WTC11 (cell line): ENCODE data around the gene GGA3. TPM values are rescaled to one million over a fixed set of nuclear protein-coding genes. Genes with fewer than 3 reads are reported as not detected.

Experiments used
- ATAC-seq: fragments of 200-7000 bp; cut with Tn5 transposase; 2 replicates; pipeline ENCODE4 v1.10.0; 2021; ENCODE audit warnings: mild to moderate bottlenecking, moderate library complexity
- CTCF ChIA-PET: fragments of 300-600 bp; sonication (Branson Sonifier 250); formaldehyde crosslinking; loops from one replicate; lab custom pipeline; 2021; ENCODE audit warnings: antibody characterized with exemption; lab: Charles Lee
- POLR2A ChIA-PET: fragments of 350-600 bp; sonication (Branson Sonifier 250); formaldehyde crosslinking; loops from one replicate; lab custom pipeline; 2021; ENCODE audit warnings: antibody characterized with exemption; lab: Charles Lee
- DNase-seq: peaks from one replicate; pipeline ENCODE4 v3.0.0; 2021; ENCODE audit warnings: low spot score
- H3K27ac Mint-ChIP-seq: 2 replicates; pipeline ENCODE4 v1.8.0; 2021; ENCODE audit warnings: mixed read lengths
- H3K27me3 Mint-ChIP-seq: 2 replicates; pipeline ENCODE4 v1.8.0; 2021; ENCODE audit warnings: low read depth, mild to moderate bottlenecking, moderate library complexity, mixed read lengths
- H3K36me3 Mint-ChIP-seq: 2 replicates; pipeline ENCODE4 v1.8.0; 2021; ENCODE audit warnings: mixed read lengths
- H3K4me1 Mint-ChIP-seq: 2 replicates; pipeline ENCODE4 v1.8.0; 2022; ENCODE audit warnings: mixed read lengths
- H3K4me3 Mint-ChIP-seq: 2 replicates; pipeline ENCODE4 v1.8.0; 2021; ENCODE audit warnings: mild to moderate bottlenecking, moderate library complexity, mixed read lengths
- H3K9me3 Mint-ChIP-seq: 2 replicates; pipeline ENCODE4 v1.8.0; 2021; ENCODE audit warnings: mixed read lengths
- ATF1 ChIP-seq: sonication (generic); formaldehyde crosslinking; IDR thresholded peaks from 2 replicates; pipeline ENCODE4 v1.8.1; 2023; ENCODE audit warnings: mild to moderate bottlenecking, moderate library complexity, missing genetic modification reagents
- CREM ChIP-seq: sonication (generic); formaldehyde crosslinking; IDR thresholded peaks from 2 replicates; pipeline ENCODE4 v1.8.1; 2022; ENCODE audit warnings: mild to moderate bottlenecking, missing genetic modification reagents, moderate library complexity
- FOXK1 ChIP-seq: sonication (generic); formaldehyde crosslinking; IDR thresholded peaks from 2 replicates; pipeline ENCODE4 v1.8.0; 2022; ENCODE audit warnings: mild to moderate bottlenecking, moderate library complexity, missing genetic modification reagents
- GRHL2 ChIP-seq: fragments of 250-450 bp; sonication (Bioruptor Pico); IDR thresholded peaks from 2 replicates; pipeline ENCODE4 v1.8.0; 2022; ENCODE audit warnings: mild to moderate bottlenecking, moderate library complexity; ENCODE audit not compliant: insufficient replicate concordance, severe bottlenecking
- GTF2I ChIP-seq: fragments of 250-450 bp; sonication (Bioruptor Pico); conservative IDR thresholded peaks from 2 replicates; pipeline ENCODE4 v1.4.0; 2021; ENCODE audit warnings: mild to moderate bottlenecking
- IRF2 ChIP-seq: sonication (generic); formaldehyde crosslinking; IDR thresholded peaks from 2 replicates; pipeline ENCODE4 v1.8.0; 2022; ENCODE audit warnings: low read depth, missing genetic modification reagents, borderline replicate concordance
- NFATC4 ChIP-seq: fragments of 250-450 bp; sonication (Bioruptor Pico); IDR thresholded peaks from 2 replicates; pipeline ENCODE4 v1.9.0; 2021; ENCODE audit warnings: mild to moderate bottlenecking
- NFE2L1 ChIP-seq: sonication (generic); formaldehyde crosslinking; IDR thresholded peaks from 2 replicates; pipeline ENCODE4 v1.8.1; 2023; ENCODE audit warnings: missing genetic modification reagents
- NR1H2 ChIP-seq: sonication (generic); formaldehyde crosslinking; IDR thresholded peaks from 2 replicates; pipeline ENCODE4 v1.9.0; 2021; ENCODE audit warnings: mild to moderate bottlenecking, moderate library complexity, missing genetic modification reagents
- NR2C2 ChIP-seq: sonication (generic); formaldehyde crosslinking; IDR thresholded peaks from 2 replicates; pipeline ENCODE4 v1.8.0; 2022; ENCODE audit warnings: mild to moderate bottlenecking, missing genetic modification reagents
- TEAD4 ChIP-seq: sonication (generic); formaldehyde crosslinking; IDR thresholded peaks from 2 replicates; pipeline ENCODE4 v1.8.0; 2022; ENCODE audit warnings: mild to moderate bottlenecking, missing genetic modification reagents
- ZNF263 ChIP-seq: sonication (generic); formaldehyde crosslinking; IDR thresholded peaks from 2 replicates; pipeline ENCODE4 v1.8.1; 2022; ENCODE audit warnings: low read depth, mild to moderate bottlenecking, moderate library complexity, missing genetic modification reagents
- ZNF317 ChIP-seq: sonication (generic); formaldehyde crosslinking; IDR thresholded peaks from 2 replicates; pipeline ENCODE4 v1.8.1; 2023; ENCODE audit warnings: low read depth, mild to moderate bottlenecking, moderate library complexity, missing genetic modification reagents, borderline replicate concordance
- ZNF396 ChIP-seq: fragments of 250-450 bp; sonication (Bioruptor Pico); IDR thresholded peaks from 2 replicates; pipeline ENCODE4 v1.8.0; 2021; ENCODE audit warnings: mild to moderate bottlenecking, moderate library complexity, borderline replicate concordance
- total RNA-seq: library from RNA; stranded (reverse); gene quantifications from 3 replicates; pipeline ENCODE4 v1.2.3, GENCODE V29; 2021
- TF ChIP-seq, protein P1 (sequence below): sonication (generic); formaldehyde crosslinking; IDR thresholded peaks from 2 replicates; pipeline ENCODE4 v1.8.0; 2023; ENCODE audit warnings: mild to moderate bottlenecking, missing genetic modification reagents
- TF ChIP-seq, protein P2 (sequence below): sonication (generic); formaldehyde crosslinking; IDR thresholded peaks from 2 replicates; pipeline ENCODE4 v1.8.0; 2023; ENCODE audit warnings: missing genetic modification reagents
- TF ChIP-seq, protein P3 (sequence below): sonication (generic); formaldehyde crosslinking; IDR thresholded peaks from 2 replicates; pipeline ENCODE4 v1.8.0; 2022; ENCODE audit warnings: mild to moderate bottlenecking, missing genetic modification reagents
- TF ChIP-seq, protein P4 (sequence below): sonication (generic); formaldehyde crosslinking; IDR thresholded peaks from 2 replicates; pipeline ENCODE4 v1.8.1; 2022; ENCODE audit warnings: mild to moderate bottlenecking, moderate library complexity, missing genetic modification reagents
- TF ChIP-seq, protein P5 (sequence below): fragments of 250-450 bp; sonication (Bioruptor Pico); IDR thresholded peaks from 2 replicates; pipeline ENCODE4 v1.8.0; 2021; ENCODE audit warnings: mild to moderate bottlenecking
- TF ChIP-seq, protein P6 (sequence below): fragments of 250-450 bp; sonication (Bioruptor Pico); conservative IDR thresholded peaks from 2 replicates; pipeline ENCODE4 v1.9.0; 2021; ENCODE audit warnings: mild to moderate bottlenecking
- TF ChIP-seq, protein P7 (sequence below): fragments of 250-450 bp; sonication (Bioruptor Pico); IDR thresholded peaks from 2 replicates; pipeline ENCODE4 v1.9.0; 2021; ENCODE audit warnings: moderate library complexity, mild to moderate bottlenecking, inconsistent platforms, borderline replicate concordance

The GGA3 gene
- total RNA-seq, 1 experiment from 2014 or later, result 66.9 TPM

DNA sequence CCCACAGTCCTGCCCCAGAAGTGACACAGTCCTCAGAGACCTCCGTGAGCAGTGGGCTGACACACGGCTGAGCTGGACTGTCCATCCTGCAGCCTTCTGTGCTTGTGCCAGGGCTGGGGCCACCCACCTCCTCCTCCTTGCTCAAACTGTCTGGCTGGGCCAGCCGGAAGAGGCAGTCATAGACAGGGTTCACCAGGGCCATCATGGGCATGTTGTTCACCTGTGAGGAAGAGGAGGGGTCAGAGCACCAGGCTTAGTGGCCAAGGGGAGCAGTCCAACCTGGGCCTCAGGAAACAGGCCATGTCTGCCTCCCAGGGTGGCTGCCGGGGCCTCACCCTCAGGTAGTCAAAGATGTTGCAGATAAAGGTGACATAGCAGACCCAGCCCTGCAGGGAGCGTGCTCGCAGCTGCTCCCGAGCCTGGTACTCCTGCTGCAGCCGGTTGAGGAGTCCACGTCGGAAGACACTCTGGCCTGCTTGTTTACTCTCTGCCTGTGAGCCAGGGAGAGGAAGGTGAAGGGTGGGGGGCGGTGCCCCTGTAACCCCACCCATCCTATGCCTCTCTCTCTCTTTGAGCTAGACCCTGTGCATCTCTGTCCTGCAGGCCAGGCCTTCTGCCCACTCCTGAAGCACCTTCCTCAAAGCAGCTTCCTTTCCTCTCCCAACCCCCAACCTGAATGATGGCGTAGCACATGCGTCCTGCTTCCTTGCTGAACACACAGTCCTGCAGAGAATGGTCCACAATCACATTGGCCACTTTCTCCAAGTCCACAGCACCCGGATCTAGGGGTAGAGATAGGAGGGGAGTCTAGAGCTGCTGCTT is 6.2 kb upstream of the GGA3 start:
- ChIA-PET CTCF (interaction anchor here (0.7 to 8.7 kb wide), 8 partner anchors 11 to 249 kb away, joined by 3 to 155 read pairs (median 5); partner anchors contain the start of genes SLC25A19 and TSEN54), POLR2A (interaction anchor here (0.9 to 1.4 kb wide), 2 partner anchors 22 to 27 kb away, joined by 3 to 7 read pairs; partner anchors contain the start of gene SLC25A19)
- DNase-seq, result peak; percentile 78
- H3K4me1 Mint-ChIP-seq, result peaks cover 21% of the 10 kb centered on the region
- TF ChIP-seq, protein P1, sequence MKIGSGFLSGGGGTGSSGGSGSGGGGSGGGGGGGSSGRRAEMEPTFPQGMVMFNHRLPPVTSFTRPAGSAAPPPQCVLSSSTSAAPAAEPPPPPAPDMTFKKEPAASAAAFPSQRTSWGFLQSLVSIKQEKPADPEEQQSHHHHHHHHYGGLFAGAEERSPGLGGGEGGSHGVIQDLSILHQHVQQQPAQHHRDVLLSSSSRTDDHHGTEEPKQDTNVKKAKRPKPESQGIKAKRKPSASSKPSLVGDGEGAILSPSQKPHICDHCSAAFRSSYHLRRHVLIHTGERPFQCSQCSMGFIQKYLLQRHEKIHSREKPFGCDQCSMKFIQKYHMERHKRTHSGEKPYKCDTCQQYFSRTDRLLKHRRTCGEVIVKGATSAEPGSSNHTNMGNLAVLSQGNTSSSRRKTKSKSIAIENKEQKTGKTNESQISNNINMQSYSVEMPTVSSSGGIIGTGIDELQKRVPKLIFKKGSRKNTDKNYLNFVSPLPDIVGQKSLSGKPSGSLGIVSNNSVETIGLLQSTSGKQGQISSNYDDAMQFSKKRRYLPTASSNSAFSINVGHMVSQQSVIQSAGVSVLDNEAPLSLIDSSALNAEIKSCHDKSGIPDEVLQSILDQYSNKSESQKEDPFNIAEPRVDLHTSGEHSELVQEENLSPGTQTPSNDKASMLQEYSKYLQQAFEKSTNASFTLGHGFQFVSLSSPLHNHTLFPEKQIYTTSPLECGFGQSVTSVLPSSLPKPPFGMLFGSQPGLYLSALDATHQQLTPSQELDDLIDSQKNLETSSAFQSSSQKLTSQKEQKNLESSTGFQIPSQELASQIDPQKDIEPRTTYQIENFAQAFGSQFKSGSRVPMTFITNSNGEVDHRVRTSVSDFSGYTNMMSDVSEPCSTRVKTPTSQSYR, result 0 out of 2 replicates have a peak, but pooled peaks have one; percentile 64
- TF ChIP-seq NFE2L1 (CRISPR knock-in tag) (0 out of 2 replicates have a peak, but pooled peaks have one; percentile 10), ATF1 (CRISPR knock-in tag) (0 out of 2 replicates have a peak, but pooled peaks have one; percentile 34), NFATC4 (CRISPR knock-in tag) (no peak), CREM (CRISPR knock-in tag) (0 out of 2 replicates have a peak, but pooled peaks have one; percentile 48), FOXK1 (peak; percentile 83; the same call in 1 of the 2 replicates), ZNF396 (no peak)
- TF ChIP-seq, protein P2, sequence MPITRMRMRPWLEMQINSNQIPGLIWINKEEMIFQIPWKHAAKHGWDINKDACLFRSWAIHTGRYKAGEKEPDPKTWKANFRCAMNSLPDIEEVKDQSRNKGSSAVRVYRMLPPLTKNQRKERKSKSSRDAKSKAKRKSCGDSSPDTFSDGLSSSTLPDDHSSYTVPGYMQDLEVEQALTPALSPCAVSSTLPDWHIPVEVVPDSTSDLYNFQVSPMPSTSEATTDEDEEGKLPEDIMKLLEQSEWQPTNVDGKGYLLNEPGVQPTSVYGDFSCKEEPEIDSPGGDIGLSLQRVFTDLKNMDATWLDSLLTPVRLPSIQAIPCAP, result no peak
- TF ChIP-seq, protein P3, sequence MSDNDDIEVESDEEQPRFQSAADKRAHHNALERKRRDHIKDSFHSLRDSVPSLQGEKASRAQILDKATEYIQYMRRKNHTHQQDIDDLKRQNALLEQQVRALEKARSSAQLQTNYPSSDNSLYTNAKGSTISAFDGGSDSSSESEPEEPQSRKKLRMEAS (CRISPR knock-in tag), result peak; percentile 49; the same call in 1 of the 2 replicates
- TF ChIP-seq, protein P4, sequence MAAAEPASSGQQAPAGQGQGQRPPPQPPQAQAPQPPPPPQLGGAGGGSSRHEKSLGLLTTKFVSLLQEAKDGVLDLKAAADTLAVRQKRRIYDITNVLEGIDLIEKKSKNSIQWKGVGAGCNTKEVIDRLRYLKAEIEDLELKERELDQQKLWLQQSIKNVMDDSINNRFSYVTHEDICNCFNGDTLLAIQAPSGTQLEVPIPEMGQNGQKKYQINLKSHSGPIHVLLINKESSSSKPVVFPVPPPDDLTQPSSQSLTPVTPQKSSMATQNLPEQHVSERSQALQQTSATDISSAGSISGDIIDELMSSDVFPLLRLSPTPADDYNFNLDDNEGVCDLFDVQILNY (CRISPR knock-in tag), result 0 out of 2 replicates have a peak, but pooled peaks have one; percentile 41
- peak overlapping the region; percentile 82 for H3K27ac Mint-ChIP-seq
- peak; percentile 68 for ATAC-seq
- peaks cover 35% of the 10 kb centered on the region for H3K36me3 Mint-ChIP-seq
- H3K9me3 Mint-ChIP-seq, result no peaks in the 10 kb centered on the region
- H3K27me3 Mint-ChIP-seq, result no peaks in the 10 kb centered on the region
- no peak overlapping the region for H3K4me3 Mint-ChIP-seq

DNA sequence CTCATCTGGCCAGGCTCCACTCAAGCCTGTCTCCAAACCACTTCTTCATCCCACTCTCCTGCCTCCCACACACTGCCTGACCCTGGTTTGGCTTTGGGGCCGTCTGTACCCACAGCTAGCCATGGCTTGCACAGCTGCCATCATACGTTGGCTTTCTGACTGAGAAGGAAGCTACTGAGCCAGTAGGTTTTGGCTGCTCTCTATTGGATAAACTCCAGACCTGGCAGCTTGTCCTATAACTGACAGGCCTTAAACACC is 5.7 kb upstream of the GGA3 start:
- DNase-seq, result no peak
- POLR2A ChIA-PET, result interaction anchor here (0.9 to 1.4 kb wide), 2 partner anchors 22 to 26 kb away, joined by 3 to 7 read pairs; partner anchors contain the start of gene SLC25A19
- TF ChIP-seq IRF2 (no peak), TEAD4 (no peak), NR2C2 (CRISPR knock-in tag) (no peak), ZNF263 (CRISPR knock-in tag) (no peak), ZNF317 (CRISPR knock-in tag) (no peak), GTF2I (CRISPR knock-in tag) (no peak), GRHL2 (CRISPR knock-in tag) (no peak), NR1H2 (CRISPR knock-in tag) (no peak)
- TF ChIP-seq, protein P5, sequence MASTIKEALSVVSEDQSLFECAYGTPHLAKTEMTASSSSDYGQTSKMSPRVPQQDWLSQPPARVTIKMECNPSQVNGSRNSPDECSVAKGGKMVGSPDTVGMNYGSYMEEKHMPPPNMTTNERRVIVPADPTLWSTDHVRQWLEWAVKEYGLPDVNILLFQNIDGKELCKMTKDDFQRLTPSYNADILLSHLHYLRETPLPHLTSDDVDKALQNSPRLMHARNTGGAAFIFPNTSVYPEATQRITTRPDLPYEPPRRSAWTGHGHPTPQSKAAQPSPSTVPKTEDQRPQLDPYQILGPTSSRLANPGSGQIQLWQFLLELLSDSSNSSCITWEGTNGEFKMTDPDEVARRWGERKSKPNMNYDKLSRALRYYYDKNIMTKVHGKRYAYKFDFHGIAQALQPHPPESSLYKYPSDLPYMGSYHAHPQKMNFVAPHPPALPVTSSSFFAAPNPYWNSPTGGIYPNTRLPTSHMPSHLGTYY (CRISPR knock-in tag), result no peak
- TF ChIP-seq, protein P6, sequence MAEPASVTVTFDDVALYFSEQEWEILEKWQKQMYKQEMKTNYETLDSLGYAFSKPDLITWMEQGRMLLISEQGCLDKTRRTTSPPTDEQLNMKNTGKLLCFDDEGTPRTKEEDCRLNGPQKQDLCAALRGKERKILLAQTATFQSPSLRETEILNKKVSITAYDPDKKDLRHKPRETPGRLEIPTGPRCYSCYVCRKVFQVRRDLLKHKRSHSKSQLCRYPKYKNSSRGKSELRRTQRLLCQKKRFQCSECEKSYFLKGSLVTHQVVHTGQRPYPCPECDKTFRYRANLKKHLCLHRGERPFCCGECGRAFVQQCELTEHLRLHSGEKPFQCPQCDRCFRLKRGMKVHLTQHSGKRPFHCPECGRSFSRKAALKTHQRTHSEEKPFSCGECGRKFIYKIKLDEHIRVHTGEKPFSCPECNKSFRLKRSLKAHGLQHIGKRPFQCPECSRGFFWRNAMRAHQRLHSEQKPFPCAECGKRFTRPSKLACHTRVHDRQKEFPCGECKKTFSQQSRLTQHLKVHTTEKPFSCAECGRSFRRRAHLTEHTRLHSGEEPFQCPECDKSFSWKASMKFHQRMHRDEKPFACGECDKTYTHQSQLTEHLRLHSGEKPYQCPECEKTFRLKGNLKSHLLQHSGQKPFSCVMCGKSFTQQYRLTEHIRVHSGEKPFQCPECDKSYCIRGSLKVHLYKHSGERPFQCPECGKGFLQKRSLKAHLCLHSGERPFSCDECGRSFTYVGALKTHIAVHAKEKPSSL, result no peak
- TF ChIP-seq, protein P7, sequence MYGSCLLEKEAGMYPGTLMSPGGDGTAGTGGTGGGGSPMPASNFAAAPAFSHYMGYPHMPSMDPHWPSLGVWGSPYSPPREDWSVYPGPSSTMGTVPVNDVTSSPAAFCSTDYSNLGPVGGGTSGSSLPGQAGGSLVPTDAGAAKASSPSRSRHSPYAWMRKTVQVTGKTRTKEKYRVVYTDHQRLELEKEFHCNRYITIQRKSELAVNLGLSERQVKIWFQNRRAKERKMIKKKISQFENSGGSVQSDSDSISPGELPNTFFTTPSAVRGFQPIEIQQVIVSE, result no peak

More for the DNA sequence above, 5.7 kb upstream of the GGA3 start:
- Mint-ChIP-seq H3K36me3 (peaks cover 39% of the 10 kb centered on the region), H3K4me3 (no peak overlapping the region), H3K27me3 (no peaks in the 10 kb centered on the region), H3K4me1 (peaks cover 26% of the 10 kb centered on the region), H3K27ac (peak overlapping the region; percentile 78), H3K9me3 (no peaks in the 10 kb centered on the region)
- ATAC-seq, result no peak
- CTCF ChIA-PET, result interaction anchor here (1.1 to 8.7 kb wide), 7 partner anchors 11 to 249 kb away, joined by 3 to 155 read pairs (median 5); partner anchors contain the start of genes SLC25A19 and TSEN54
